GM19351 (cell line): ENCODE data around the gene IL6.
"Not testable (repeated sequence)": the region's sequence is repeated elsewhere in the genome, so short reads cannot be mapped to it uniquely, and the experiment has no call there.

Source experiments
- ATAC-seq: cut with Tn5 transposase; IDR thresholded peaks from one replicate; pipeline ENCODE4 v1.9.1; 2021; ENCODE audit warnings: mild to moderate bottlenecking, moderate library complexity; ENCODE audit not compliant: unreplicated experiment

Gene IL6

DNA sequence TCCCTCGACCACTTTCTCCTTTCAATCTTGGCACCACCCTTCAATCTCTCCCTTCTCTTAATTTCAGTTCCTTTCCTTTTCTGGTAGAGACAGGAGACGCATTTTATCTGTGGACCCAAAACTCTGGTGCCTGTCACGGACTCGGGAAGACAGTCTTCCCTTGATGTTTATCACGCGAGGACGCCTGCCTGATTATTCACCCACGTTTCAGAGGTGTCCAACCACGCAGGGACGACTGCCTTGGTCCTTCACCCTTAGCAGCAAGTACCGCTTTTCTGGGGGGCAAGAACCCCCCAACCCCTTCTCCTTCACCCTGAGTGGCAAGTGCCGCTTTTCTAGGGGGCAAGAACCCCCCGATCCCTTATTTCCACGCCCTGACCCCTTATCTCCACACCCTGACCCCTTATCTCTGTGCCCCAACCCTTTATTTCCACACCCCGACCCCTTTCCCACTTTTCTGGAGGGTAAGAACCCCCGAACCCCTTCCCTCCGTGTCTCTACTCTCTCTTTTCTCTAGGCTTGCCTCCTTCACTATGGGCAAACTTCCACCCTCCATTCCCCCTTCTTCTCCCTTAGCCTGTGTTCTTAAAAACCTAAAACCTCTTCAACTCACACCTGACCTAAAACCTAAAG lies 22.9 kb upstream of the IL6 start:
- ATAC-seq, result not testable (repeated sequence)

DNA sequence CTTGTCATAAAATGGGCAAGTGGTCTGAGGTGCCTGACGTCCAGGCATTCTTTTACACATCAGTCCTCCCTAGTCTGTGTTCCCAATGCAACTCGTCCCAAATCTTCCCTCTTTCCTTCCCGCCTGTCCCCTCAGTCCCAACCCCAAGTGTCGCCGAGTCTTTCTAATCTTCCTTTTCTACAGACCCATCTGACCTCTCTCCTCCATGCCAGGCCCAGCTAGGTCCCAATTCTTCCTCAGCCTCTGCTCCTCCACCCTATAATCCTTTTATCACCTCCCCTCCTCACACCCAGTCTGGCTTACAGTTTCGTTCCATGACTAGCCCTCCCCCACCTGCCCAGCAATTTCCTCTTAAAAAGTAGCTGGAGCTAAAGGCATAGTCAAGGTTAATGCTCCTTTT lies 22.3 kb upstream of the IL6 start:
- not testable (repeated sequence) for ATAC-seq

DNA sequence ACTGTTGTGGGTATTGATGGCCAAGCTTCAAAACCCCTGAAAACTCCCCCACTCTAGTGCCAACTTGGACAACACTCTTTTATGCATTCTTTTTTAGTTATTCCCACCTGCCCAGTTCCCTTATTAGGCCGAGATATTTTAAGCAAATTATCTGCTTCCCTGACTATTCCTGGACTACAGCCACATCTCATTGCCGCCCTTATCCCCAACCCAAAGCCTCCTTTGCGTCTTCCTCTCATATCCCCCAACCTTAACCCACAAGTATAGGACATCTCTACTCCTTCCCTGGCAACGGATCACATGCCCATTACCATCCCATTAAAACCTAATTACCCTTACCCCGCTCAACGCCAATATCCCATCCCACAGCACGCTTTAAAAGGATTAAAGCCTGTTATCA lies 21.1 kb upstream of the IL6 start:
- ATAC-seq, result not testable (repeated sequence)

DNA sequence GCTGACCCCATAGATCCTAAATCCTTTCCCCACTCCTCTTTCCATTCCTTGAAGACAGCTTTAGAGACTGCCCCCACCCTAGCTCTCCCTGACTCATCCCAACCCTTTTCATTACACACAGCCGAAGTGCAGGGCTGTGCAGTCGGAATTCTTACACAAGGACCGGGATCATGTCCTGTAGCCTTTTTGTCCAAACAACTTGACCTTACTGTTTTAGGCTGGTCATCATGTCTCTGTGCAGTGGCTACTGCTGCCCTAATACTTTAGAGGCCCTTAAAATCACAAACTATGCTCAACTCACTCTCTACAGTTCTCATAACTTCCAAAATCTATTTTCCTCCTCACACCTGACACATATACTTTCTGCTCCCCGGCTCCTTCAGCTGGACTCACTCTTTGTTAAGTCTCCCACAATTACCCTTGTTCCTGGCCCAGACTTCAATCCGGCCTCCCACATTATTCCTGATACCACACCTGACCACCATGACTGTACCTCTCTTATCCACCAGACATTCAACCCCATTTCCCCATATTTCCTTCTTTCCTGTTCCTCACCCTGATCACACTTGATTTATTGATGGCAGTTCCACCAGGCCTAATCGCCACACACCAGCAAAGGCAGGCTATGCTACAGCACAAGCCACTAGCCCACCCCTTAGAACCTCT lies 19.8 kb upstream of the IL6 start:
- ATAC-seq, result not testable (repeated sequence)

DNA sequence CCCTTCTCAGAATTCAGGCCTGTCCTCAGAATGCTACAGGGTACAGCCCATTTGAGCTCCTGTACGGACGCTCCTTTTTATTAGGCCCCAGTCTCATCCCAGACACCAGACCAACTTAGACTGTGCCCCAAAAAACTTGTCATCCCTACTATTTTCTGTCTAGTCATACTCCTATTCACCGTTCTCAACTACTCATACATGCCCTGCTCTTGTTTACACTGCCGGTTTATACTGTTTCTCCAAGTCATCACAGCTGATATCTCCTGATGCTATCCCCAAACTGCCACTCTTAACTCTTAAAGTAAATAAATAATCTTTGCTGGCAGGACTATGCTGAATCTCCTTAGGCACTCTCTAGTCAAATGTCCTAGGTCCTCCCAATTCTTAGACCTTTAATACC lies 18.8 kb upstream of the IL6 start:
- ATAC-seq, result not testable (repeated sequence)

DNA sequence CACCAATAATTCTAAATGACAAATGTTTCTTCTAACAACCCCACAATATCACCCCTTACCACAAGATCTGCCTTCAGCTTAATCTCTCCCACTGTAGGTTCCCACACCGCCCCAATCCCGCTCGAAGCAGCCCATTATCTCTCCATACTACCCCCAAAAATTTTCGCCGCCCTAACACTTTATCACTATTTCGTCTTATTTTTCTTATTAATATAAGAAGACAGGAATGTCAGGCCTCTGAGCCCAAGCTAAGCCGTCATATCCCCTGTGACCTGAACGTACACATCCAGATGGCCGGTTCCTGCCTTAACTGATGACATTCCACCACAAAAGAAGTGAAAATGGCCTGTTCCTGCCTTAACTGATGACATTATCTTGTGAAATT lies 18.3 kb upstream of the IL6 start:
- not testable (repeated sequence) for ATAC-seq

DNA sequence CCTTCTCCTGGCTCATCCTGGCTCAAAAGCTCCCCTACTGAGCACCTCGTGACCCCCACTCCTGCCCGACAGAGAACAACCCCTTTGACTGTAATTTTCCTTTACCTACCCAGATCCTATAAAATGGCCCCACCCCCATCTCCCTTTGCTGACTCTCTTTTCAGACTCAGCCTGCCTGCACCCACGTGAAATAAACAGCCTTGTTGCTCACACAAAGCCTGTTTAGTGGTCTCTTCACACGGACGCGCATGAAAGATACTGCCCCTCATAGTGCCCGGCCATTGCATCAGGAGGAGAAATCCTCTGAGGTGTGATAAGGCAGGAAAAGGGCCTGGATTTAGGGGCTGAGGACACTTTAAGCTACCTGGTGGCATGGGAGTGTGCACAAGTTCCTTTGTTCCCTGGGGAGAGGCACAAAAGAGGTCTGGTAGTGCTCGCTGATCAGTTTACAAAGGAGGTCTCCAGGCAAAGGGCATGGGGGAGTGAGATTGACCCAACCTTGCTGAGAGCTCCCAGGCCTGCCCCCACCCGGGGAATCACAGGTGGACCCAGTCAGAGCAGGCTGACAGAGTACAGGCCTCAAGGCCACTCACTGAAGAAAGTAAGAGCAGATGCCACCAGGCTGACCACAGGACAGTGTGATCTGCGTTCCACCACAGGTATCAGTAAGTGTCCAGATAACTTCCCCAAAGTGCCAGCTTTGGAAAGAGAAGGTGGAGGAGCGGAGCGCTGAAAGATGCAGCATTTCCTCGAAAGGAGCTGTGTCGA lies 17.8 kb upstream of the IL6 start:
- ATAC-seq, result peak; percentile 18

DNA sequence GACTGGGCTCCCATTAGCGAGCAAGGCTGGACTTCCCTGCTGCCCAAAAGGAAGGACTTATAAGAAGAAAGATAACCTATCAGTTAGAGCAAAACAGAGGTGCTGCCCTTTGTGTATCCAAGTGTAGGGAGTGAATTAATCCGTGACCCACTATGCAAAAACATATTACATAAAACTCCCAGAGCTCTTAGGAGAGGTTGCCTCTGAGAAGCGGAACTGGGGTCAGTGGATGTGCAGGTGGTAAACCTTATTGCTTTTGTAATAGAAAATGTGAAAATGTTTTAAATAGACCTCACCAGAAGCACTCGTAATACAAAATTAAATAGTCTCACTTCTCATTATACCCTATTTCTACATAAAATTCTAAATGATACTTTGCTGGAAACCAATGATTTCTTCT lies 17.1 kb upstream of the IL6 start:
- ATAC-seq, result peak; percentile 55

DNA sequence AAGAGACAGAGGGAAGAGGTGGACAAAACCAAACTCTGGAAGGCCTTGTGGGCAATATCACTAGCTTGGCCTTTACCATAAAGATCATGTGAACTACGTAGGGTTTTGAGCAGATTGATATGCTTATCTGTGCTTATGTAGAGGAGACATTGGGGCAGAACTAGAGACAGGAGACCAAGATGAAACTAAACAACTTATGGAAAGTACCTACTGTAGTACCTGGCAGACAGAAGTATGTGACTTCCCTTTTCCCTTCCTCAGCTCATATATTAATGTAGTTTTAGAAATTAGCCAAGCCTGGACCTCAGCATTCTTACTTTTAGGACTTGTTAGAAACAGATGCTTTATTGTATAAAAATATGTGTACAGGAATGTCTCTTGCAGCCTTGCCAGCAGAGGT lies 14.0 kb upstream of the IL6 start:
- ATAC-seq, result peak; percentile 73

DNA sequence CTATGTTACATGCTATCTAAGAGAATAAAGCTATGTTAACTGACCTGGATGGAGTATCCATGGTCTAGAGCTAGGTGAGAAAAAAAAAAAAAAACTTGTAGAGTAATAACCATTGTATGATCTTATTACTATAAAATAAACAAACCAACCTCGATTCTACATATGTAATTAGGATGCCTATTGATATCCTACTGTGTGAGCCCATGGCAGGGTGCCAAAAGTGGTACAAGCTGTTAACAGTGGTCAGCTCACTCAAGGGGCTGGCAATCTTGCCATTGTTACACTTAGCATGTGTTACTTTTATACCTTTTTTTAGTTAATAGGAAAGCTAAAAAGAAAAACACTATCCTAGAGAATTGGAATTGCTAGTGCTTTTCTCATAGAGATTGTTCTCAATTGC lies 13.5 kb upstream of the IL6 start:
- ATAC-seq, result no peak

DNA sequence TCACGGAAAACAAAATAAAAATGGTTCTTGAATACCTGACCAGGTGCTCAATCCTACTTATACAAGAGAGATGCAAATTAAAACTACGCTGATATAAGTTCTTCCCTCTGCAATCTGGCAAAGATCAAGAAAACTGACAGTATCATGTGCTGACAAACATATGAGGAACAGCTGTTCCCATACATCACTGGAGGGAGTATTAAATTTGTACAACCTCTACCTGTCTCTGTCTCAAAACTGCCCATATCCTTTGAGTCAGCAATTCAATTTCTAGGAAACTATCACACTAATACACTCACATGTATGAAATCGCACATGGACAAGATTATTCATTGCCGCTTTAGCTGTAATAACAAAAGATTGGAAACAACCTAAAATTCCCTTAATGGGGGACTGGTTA lies 11.0 kb upstream of the IL6 start:
- no peak for ATAC-seq

DNA sequence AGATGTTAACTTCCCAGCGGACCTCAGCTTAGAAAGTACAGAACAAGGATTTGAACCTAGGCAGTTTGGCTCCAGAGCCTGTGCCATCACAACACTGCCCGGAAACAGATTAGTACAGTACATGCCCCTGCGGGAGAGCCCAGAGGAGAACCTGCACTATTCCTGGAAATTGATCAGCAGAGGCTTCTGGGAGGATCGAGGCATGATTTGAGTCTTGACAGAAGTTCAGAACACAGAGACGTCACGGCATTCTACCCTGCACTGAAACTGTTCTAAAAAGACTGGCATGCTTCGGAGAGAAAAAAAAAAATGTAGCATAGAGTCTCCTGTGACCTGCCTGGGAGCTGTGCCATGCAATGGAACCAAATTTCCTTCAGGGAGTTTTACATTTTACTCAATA lies 9.2 kb upstream of the IL6 start:
- ATAC-seq, result no peak

DNA sequence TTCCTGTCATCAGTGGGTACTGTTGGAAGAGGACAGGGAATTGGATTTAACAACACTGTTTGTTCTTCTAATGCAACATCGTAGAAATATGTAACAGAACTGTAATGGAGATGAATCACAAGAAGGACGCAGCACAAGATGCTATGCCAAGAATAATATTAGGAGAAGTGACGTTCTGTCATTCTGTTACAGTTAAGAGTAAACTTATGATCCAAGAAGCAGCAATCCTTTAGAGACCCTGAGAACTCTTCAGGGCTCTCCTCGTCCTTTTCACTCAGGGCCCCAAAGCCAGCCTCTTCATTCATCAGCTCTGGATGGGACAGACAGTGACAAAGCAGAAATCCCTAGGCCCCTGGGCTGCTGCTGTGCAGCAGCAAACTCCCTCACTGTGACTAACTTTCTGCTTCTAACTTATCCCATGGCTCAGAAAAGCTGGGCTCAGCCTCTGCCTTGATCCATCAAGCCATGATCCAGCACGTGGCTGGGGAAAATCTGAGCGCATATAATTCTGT lies 8.7 kb upstream of the IL6 start:
- no peak for ATAC-seq

DNA sequence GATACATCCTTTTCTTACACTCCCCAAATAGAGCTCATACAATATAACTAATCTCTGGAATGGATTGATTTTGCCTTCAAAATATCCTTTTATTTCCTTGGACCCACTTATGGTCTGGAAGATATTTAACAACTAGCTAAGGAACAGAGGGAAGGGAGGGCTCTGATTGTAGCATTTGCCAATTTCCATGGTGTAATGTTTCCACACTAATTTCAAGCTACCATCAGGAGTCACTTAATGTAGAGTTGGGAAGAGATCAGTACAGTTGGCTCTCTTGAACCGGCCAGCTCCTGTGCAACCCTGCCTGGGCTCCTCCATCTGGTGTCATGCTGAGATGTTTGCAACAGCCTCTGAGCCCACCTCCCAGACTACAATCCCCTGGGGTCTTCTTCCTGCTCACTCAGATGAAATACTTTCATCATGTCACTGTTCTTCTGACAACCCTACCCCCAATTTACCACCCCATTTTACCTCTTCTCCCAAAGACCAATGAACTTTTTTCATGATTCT lies 8.0 kb upstream of the IL6 start:
- no peak for ATAC-seq

DNA sequence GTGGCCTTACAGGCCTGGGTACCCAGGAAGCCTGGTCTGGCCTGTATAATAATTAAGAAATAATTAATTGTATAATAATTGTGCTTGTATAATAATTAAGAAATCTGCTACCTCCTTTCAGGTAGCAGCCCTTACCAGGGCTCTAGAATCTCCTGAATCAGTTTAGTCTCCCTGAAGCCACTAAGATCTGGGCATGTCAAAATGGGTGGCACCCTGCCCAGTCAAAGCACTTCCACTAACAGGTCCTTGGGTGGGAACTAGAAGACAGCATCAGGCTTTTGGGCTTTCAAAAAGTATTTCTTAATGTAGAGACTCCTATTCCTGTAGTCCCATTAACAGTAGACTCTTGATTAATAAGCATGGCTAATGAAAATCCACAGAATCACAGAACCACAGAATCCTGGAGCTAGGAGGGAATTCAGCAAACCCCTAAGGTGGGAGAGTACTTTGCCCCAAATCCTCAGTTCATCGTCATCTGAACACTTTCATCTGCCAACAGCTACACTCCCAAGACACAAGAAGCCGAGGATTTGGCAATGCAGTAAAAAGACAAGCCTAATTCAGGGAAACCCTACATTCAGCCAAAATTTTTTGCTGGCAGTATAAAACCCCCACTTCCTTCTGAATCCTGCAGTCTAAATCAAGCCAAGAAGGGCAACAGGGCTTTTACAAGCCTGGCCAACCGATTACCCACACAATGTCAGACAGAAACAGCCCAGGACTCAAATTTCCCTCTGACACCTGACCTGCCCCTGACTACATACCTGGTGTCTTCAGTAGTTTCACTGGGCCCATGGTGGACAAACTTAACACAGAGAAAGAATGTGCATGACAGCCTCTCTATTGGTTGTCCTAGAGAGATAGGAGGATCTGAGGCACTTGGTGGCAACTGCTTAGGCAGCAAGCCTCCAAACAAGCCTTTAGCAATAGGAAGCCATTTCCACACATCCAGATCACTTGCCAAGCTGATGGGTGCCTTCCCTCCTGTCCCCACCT lies 5.9 kb upstream of the IL6 start:
- no peak for ATAC-seq

DNA sequence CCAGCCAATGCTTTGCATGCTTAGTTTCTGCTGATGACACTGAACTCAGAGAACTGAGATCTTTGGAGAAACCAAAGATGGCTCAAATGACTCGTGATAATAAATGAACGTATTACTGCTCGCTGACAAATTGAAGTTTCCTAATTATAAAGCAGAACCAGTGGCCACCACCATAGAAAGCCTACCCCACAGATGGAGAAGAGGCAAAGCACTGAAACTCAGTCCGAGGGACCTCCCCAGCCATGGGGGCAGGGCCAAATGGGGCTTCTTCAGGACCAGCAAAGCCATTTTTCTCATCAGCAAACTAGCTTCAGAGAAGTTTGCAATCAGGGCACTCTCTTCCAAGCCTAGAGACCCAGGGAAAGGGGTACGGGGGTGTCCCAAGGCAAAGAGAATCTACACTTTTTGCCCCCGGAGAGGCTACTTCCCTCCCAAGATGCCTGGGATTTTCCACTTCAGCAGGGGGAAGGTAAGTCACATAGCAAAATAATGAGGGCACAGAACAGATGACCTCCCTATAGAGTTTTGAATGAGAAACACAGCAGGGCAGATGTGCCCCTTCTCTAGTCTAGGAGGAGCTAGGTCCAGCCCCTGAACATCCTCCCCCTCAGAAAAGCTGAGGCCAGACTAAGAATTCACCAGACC lies 4.3 kb upstream of the IL6 start:
- ATAC-seq, result no peak

DNA sequence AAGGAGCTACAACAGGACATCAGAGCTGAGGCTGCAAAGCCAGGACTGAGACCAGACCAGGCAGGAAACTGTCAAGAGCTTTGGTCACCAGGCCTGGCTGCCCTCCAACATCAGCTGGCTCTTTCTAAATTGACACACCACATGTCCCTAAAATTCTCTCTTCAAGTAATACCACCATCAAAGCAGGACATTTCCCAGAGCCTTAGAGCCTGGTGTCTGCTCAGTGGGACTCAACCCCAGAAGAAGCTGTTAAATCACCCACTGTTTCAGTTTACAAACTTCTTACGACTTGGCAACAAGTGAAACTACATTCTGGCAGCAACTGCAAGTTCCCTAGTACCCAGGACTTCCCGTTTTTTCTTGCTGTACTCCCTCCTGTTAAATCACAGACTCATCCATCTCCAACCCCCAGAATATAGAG lies 3.8 kb upstream of the IL6 start:
- ATAC-seq, result no peak

DNA sequence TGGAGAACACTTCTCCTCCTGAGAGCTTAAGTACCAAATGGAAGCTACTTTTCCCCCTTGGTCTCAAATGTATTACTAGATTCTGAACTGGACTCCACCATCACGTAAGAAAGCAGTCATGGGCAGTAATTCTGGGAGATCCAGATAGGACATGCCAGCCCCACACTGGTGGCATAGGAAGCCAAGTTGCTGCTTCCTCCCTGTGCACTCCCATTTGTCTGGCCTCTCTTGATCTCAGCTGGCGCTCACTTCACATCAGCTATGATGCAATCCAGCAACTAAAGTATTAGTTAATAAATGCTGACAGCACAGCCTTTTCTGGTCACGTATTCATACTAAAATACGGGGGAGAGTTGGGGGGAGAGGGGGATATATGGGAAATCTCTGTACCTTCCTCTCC lies 3.4 kb upstream of the IL6 start:
- ATAC-seq, result no peak

DNA sequence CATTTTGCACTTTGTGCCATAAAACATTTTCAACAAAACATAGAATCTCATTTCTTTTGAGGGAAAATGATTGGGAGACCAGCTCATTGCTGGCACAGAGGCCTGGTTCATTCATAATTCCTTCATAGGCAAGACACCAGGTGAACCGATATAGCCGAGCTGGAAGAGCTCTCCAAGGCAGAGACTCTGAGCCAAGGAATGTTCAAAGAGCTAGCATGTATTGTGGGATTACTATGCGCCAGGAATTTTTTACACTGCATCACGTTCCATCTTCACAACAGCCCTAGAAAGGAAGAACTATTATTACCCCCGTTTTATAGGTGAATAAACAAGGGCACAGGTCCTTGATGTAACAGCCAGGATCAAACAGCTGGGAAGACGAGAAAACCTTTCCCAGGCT lies 2.1 kb upstream of the IL6 start:
- ATAC-seq, result no peak

DNA sequence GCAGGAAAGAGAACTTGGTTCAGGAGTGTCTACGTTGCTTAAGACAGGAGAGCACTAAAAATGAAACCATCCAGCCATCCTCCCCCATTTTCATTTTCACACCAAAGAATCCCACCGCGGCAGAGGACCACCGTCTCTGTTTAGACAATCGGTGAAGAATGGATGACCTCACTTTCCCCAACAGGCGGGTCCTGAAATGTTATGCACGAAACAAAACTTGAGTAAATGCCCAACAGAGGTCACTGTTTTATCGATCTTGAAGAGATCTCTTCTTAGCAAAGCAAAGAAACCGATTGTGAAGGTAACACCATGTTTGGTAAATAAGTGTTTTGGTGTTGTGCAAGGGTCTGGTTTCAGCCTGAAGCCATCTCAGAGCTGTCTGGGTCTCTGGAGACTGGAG lies 1.4 kb upstream of the IL6 start:
- no peak for ATAC-seq
